SIG-M5 (cell line): ENCODE data around the gene ENG.
"Not testable (repeated sequence)": the region's sequence is repeated elsewhere in the genome, so short reads cannot be mapped to it uniquely, and the experiment has no call there.

ENCODE experiments used
- DNase-seq: peaks from one replicate; lab custom pipeline; 2025; lab: John Stamatoyannopoulos, UW

Gene ENG

DNA sequence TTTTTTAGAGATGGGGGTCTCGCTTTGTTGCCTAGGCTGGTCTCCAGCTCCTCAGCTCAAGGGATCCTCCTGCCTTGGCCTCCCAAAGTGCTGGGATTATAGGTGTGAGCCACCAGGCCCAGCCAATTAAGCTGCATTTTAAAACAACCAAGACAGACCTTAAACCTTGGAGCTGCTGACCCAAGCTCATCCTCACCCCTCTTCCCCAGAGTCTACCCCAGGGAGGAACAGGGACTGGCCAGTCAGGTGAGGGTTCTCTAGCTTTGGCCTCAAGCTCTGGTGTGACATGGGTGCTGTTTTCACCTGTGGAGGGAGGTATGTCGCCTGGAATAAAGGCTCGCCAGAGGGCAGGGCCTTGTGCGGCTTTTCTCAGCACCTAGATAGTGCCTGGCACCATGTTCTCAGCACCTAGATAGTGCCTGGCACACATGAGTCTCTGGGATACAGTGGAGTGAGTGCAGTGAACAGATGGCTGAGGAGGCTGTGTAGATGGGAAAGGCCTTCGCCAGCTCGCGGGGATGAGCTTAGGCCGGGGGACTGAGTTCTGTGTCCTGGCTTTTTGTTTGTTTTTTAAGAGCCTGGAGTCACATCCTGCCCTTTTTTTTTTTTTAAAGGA is 61.3 kb downstream of the ENG start:
- DNase-seq: no peak

DNA sequence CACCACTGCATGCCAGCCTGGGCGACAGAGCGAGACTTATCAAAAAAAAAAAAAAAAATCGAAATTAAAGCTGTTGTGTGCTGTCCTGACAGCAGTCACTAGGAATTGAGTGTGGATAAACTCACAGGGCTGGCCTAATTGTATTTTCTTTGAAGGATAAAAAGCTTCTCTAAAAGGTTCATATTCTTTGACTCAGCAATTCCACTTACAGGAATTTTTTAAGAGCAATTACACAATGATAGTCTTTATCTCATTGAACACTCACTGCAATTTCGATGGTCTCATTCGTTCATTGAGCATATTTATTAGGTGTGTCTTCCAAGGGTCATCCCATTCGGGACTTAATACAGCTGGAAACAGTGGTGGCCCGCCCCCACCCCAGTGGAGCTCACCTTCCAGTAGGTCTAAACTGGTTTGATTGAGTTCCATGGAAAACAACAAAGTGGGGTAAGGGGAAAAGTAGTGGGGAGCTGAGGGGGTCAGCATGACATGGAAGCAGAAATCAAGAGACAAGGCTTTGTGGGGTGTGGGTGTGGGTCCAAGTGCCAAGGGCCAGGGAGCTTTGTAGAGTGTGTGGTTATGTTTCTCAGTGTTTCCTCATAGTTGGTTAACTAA is 61.9 kb downstream of the ENG start:
- DNase-seq: no peak

DNA sequence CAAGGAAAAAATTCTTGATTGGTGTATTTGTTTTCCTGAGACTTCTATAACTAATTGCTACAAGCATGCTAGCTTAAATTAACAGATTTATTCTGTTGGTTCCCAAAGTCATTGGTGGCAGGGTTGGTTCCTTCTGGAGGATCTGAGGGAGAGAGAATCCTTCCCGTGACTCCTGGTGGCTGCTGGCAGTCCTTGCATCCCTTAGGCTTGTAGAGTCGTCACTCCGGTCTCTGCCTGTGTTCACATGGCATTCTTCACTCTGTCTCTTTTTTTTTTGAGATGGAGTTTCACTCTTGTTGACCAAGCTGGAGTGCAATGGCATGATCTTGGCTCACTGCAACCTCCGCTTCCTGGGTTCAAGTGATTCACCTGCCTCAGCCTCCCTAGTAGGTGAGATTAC is 63.4 kb downstream of the ENG start:
- DNase-seq: no peak

DNA sequence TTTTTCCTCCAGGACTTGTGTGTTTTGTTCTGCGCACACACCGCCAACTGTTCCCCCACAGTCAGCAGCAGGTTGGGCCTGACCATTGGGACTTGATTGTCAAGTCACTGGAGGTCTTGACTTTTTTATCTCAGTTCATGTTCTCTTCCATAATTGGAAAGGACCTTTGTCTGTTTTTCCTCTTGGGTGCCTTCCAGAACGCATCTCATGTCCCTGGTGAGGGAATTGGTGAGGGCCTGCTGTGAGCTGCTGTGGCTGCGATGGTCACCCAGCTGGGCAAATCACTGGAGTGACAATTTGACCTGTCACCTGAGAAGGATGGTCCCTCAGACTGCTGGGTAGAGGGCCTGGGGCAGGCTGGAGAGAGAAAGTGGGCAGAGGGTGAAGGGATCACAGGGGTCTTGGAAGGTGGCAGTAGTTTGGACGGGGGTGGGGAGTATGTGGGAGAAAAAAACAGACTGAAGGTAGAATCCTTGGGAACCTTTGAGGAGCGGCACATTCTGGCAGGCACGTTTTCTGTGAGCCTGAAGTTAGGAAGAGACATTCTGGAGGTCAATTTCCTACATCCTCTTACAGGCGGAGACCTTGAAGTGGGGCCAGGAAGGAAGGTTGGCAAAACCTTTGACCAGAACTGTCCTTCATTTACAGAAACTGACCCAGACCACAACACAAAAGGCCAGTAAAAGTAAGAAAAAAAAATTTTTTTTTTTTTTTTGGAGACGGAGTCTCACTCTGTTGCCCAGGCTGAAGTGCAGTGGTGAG is 64.2 kb downstream of the ENG start:
- no peak for DNase-seq

DNA sequence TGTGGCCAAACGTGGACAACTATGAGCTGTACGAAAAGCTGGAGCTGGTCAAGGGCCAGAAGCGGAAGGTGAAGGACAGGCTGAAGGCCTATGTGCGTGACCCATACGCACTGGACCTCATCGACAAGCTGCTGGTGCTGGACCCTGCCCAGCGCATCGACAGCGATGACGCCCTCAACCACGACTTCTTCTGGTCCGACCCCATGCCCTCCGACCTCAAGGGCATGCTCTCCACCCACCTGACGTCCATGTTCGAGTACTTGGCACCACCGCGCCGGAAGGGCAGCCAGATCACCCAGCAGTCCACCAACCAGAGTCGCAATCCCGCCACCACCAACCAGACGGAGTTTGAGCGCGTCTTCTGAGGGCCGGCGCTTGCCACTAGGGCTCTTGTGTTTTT is 65.3 kb downstream of the ENG start:
- DNase-seq: no peak

DNA sequence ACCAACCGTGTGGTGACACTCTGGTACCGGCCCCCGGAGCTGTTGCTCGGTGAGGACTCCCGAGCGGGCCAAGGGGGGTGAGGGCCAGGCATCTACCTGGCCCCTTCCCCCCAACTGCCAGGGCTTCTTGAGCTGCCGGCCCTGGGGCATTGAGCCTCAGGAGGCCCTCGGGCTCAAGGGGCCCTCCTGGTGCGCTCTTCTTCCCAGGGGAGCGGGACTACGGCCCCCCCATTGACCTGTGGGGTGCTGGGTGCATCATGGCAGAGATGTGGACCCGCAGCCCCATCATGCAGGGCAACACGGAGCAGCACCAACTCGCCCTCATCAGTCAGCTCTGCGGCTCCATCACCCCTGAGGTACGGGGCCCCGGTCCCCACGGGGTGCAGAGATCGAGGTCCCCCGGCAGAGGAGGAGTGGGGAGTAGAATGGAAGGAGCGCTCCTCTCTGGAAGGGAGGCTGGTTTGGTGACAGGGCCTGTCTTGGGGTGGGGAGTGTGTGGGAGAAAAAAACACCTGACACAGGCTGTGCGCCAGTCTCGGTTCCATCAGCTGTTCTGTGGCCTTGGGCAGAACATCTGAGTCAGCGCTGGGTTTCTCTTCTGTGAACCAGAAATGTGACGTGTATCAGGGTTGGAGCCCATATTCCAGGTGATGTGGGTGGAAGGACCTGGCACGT is 66.0 kb downstream of the ENG start:
- no peak for DNase-seq

DNA sequence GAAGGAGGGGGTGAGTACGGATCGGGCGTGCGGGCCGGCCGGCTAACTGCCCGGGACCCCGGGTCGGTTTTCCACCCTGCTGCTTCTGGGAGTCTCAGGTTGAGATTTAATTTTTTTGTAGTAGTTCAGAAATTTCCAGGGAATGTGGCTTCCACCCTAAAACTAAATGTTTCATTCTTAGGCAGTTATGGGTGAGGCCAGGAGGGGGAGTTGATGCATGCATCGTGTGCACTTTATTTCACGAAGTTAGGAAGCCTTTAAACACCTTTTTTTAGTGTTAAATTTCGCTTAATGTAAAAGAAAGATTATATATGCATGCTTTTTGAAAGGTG is 67.7 kb downstream of the ENG start:
- DNase-seq: no peak

DNA sequence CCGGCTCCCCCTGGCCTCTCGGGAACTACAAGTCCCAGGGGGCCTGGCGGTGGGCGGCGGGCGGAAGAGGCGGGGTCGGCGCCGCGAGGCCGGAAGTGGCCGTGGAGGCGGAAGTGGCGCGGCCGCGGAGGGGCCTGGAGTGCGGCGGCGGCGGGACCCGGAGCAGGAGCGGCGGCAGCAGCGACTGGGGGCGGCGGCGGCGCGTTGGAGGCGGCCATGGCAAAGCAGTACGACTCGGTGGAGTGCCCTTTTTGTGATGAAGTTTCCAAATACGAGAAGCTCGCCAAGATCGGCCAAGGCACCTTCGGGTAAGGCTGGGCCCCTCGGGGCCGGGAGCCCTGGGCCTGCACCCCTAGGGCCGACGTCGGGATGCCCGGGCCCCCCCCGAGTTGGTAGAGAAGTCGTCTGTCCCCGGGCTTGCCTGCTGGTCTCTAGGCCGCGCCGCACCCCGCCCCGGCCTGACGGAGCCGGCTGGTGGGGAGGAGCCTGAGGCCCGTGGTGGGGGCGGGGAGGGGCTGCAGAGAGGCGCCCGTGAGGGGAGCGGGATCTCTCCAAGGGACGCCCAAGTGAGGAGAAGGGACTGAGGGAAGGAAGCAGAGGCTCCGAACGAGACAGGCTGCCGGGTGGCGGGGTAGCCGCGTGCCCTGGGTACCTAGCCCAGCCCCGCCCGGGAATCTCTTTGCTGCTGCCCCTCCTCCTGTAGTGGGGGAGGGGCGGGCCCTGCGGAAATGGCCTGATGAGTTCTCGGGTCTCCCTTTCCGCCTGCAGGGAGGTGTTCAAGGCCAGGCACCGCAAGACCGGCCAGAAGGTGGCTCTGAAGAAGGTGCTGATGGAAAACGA is 68.3 kb downstream of the ENG start, which contains the start of gene CDK9:
Gene CDK9 (plus strand): TSS at position 102 of the 840 bp plus-strand sequence. CDS start 115 bp downstream, at position 217.
- DNase-seq: peak; percentile 34

DNA sequence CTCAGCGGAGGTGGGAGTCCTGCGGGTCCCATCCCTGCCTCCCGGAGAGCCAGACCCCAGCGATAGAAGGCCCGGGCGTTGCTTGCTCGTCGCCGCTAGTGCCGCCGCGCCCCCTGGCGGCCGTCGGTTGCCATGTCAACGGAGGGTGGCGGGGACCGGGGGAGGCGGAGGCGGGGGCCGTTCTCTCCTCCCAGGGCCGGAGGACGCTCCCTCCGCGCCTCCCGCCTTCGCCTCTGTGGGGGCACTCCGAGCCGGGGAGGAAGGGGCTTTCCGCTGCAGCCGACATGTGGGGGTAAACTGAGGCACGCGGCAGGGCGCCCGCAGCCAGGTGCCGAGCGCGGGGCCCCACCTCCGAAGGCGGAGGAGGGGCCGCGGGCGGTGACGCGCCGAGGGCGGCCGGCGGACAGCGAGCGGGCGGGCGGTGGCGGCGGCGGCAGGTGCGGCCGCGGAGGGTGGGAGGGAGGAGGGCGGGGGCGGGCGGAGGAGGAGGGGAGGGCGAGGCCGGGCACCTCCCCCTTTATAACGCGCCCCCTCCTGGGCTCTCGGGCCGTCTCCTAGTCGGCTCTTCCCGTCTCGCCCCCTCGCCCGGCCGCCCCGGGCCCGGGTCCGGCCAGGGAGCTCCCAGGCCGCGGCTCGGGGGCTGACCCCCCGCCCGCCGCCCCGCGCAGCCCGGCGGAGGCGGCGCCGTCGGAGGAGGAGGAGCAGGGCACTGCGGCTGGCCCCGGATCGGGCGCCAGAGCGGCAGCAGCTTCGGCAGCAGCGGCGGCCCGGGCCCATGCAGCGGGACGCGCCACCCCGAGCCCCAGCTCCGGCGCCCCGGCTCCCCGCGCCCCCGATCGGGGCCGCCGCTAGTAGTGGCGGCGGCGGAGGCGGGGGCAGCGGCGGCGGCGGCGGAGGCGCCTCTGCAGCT is 69.2 kb downstream of the ENG start:
- peak; percentile 28 for DNase-seq

DNA sequence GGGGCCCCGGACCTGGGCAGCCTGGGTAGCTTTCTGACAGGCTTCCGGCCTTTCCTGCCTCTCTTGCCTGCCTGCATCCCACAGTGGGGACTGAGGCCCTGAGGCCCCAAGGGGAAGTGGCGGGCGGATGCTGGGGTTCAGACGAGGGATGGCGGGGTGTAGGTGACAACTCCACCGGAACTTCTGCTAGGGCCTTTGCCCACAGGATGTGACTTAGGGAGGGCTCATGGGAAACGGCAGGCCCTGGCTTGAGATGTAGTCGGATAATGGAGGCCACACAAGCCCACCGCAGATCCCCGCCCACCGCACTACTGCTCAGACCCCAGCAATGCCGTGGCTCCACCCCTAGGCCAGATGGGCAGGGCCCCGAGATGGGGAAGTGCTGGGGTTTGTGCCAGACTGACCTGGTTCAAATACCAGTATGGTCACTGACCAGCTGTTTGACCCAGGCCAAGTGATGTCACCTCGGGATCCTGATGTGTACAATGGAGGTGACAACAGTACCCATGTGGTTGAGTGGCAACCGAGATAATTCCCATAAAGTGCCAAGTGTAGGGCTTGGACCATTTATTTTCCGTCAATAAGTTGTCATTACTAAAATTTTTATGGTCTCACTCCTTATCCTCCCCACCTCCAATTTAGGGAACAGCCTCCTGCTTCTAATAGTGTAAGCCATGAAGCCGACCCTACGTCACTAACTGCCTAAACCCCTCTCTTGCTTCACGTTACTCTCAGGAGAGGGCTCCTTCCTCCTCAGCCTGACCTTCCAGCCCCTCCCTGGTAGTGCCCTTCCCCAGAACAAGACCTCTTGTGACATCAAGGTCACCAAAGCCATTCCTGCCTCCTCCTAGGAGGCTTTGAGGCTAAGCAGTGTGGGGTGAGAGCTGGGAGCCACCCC is 71.1 kb downstream of the ENG start:
- DNase-seq: peak; percentile 72

DNA sequence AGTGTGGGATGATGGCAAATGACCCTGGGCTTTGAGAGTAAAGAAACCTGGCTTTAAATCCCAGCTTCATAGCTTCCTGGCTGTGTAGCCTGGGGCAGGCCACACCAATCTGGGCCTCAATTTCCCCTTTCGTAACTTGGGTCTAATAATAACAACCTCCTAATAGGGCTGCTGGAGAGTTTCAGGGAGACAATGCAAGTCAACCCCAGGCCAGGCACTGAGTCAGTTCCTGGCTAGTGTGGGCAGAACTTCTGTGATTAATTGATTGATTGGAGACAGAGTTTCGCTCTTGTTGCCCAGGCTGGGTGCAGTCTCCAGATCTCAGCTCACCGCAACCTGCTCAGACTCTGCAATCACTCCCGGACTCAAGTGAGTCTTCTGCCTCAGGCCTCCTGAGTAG is 72.7 kb downstream of the ENG start:
- DNase-seq: no peak

DNA sequence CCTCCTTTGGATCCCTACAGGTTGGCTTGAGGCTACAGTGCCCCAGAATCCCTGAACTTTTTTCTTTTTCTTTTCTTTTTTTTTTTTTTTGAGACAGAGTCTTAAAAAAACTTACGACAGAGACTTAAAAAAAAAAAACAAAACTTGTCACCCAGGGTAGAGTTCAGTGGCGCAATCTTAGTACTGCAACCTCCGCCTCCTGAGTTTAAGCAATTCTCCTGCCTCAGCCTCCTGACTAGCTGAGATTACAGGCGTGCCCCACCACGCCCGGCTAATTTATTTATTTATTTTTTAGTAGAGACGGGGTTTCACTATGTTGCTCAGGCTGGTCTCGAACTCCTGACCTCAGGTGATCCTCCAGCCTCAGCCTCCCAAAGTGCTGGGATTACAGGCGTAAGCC is 73.5 kb downstream of the ENG start:
- not testable (repeated sequence) for DNase-seq

DNA sequence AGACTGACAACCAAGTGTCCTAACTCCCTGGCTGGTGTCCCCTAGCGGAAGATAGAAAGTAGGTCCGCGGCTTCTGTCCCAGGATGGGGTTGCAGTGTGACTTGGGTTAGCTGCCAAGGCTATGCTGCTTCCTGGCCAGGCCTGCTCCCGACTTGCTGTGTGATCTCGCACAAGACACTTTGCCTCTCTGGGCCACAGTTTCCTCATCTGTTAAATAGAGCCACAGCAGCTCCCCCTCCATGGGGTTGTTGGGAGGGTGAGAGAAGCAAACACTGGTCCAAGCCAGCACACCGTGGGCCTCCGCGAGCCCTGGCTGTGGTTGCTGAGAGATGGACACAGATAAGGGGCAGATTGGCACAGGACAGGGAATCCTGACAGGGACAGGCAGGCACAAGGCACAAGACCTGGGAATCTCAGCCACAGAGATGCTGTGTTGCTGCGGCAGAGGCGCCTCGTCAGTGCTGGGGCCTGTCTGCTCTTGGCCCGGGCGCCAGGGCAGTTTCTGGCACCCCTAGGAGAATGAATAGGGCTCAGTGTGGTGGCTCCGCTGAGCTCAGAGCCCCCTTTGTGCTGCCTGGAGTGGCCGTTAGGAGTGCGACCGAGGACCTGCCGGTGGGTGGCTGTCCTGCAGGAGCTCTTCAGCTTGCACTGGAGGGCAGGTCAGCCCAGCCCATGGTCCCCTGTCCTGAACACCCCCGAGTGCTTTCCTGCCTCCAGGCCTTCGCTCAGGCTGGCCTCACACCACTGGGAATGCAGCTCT is 74.2 kb downstream of the ENG start:
- no peak for DNase-seq

DNA sequence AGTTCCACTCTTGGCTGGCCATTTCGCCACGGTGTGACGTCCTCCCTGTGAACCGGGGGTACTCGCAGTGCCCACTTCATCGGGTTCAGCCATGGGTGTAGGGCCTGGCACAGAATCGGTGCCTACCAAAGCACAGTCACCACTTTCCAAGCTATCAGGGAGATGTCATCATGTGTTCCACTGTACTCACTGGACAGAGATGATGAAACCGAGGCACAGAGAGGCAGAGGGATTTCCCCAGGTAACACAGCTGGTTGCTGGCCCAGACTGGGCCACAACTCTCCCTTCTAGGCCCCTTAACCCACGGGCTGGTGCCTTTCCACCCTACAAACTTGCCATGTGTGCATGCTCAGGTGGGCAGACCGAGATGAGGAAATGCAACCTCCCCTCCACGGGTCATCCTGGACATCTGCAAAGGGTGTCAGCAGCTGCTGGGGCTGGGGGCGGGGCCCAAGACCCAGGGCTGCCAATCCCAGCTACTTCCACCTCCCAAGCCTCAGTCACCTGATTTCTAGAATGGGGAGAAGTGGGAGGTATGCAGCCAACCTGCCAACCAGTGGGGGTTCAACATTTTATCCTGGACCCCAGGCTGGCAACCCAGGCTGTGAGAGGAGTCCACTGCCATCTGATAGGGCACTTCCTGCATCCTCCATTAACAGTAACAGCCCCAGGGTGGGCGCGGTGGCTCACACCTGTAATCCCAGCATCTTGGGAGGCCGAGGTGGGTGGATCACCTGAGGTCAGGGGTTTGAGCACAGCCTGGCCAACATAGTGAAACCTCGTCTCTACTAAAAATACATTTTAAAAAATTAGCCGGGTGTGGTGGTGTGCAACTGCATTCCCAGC is 75.1 kb downstream of the ENG start:
- no peak for DNase-seq

DNA sequence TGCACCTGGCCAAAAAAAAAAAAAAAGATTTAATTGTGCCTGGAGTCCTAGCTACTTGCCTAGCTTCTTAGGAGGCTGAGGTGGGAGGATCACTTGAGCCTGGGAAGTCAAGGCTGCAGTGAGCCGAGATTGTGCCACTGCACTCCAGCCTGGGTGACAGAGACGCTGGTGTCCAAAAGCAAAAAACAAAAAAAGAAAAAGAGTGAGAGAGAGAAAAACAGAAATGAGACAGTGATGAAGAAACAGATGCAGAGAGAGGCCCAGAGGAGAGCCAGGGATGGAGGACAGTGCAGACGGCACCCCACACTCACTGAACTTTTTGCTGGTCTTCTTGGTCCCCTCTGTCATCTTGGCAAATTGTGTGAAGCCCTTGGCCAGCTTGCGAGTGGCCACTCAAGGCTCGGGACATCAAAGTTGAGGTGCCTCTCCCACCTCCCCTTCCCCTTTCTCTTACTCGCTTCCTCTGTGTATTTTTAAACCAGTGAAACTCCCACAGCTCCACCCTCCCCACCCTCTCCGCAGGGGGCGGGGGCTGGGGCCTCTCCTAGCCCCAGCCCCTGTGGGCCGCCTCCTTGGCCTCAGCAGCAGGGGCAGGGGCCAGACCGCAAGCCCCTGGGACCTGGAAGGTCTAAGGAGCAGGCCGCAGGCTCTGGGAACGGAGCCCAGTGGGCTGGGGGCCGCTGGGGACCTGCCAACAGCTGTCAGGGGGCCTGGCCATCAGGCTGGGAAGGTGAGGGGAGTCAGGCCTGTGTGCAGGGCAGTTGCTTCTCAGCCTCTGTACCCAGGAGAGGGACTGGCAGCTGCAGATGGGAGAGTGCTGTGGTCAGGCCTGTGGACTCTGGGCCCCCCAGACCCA is 76.0 kb downstream of the ENG start, which contains the start of gene SH2D3C:
Gene SH2D3C (minus strand): TSS at position 387 of the 856 bp plus-strand sequence. CDS start 39 bp downstream, at position 348.
- DNase-seq: no peak

DNA sequence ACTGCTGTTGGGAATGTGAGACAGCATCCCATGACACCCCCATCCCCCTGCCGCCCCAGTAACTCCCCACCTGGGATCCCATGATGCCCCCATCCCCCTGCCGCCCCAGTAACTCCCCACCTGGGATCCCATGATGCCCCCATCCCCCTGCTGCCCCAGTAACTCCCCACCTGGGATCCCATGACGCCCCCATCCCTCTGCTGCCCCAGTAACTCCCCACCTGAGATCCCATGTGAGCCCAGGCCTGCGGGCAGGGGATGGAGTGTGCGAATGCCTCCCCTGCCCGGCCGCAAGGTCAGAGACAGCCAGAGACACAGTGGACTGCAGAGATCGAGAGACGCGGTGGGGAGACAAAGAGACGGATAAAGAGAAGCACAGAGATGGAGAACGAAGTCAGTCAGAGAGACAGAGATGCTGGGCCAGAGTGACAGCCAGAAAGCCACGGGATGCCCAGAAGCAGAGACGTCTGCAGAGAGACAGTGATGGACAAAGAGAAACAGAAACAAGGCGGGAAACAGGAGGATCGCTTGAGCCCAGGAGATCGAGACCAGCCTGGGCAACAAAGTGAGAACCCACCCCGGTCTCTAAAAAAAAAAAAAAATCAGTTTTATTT is 77.0 kb downstream of the ENG start:
- no peak for DNase-seq

DNA sequence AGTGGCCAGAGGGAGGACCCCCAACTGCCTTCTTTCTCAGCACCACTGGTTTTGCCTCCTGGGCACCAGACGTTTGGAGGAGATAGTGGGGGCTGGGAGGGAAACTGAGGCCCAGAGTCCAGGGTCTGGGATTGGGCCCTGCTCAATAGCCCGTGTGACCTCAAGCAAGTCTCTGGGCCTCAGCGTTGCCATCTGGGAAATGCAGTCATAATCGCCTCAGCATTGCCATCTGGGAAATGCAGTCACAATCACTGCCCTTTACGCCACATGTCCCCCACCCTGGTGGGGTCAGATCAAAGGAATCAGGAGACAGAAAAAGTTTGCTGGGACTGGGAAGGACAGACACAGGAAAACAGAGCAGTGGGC is 77.6 kb downstream of the ENG start:
- no peak for DNase-seq
